Fibroblast of skin of right biceps (primary cell): ENCODE measurements around the gene PCDHA10.

ENCODE experiments used
- DNase-seq: peaks from one replicate; pipeline ENCODE4 v3.0.0-alpha.2; 2013

Gene PCDHA10

DNA sequence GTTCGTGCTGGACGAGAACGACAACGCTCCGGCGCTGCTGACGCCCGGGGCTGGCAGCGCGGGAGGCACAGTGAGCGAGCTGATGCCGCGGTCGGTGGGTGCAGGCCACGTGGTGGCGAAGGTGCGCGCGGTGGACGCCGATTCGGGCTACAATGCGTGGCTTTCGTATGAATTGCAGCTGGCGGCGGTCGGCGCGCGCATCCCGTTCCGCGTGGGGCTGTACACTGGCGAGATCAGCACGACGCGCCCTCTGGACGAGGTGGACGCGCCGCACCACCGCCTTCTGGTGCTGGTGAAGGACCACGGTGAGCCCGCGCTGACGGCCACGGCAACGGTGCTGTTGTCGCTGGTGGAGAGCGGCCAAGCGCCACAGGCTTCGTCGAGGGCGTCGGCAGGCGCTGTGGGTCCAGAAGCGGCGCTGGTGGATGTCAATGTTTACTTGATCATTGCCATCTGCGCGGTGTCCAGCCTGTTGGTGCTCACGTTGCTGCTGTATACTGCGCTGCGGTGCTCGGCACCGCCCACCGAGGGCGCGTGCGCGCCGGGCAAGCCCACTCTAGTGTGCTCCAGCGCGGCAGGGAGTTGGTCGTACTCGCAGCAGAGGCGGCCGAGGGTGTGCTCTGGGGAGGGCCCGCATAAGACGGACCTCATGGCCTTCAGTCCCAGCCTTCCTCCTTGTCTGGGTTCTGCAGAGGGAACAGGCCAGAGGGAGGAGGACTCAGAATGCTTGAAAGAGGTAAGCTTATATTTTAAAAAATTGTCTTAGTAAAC, 28.4 kb downstream of the PCDHA10 start:
- DNase-seq, result no peak

DNA sequence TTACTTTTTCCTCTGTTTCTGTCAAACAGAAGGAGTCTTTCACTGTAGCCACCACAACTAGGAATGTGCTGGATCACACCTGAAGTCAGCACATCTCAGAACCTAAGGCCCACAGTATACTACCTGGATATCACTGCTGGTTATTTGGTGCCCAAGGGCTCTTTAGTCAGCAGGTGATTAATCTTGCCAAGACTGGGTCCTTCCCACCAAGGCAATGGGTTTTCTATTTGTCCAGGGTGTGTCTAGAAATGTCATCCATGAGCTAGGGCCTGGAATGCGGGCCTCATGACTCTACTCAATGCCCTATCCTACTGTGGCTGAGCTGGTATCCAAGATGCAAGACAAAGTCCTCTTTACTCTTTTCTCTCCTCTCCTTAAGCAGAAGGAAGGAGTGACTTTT, 60.6 kb downstream of the PCDHA10 start:
- DNase-seq, result no peak
